ENCODE results near the gene GRID1. TPM values are rescaled to one million over a fixed set of nuclear protein-coding genes. Genes with fewer than 3 reads are reported as not detected.

The GRID1 gene
- polyA plus RNA-seq, 1 of the 3 experiments (the other 2 are of a cell fraction) = 0.13 TPM

GRCh38 chr10:86218842-86219241 is 147.8 kb downstream of the GRID1 start:
- H3K9me2 ChIP-seq = no peaks in the 10 kb centered on the region
- H3K4me2 ChIP-seq = no peak overlapping the region
- no peak overlapping the region for H2AFZ ChIP-seq (ENCODE audit: low read depth)
- TF ChIP-seq USF1 (IDR thresholded peaks at IDR 0.05; ENCODE audit: borderline replicate concordance, low read depth) (no peak), EP300 (IDR thresholded peaks at IDR 0.05; ENCODE audit: borderline replicate concordance in 1 of 2, low read depth in 1 of 2, low read length in 1 of 2) (no peak), RFX5 (IDR thresholded peaks at IDR 0.05; ENCODE audit: low read length) (no peak), POLR2AphosphoS5 (IDR thresholded peaks at IDR 0.05; ENCODE audit: low read depth, low read length) (no peak), FOSL2 (IDR thresholded peaks at IDR 0.05; ENCODE audit: borderline replicate concordance, low read depth) (no peak), ELF1 (IDR thresholded peaks at IDR 0.05) (no peak), ZBTB33 (IDR thresholded peaks at IDR 0.05; ENCODE audit: borderline replicate concordance, low read depth) (no peak)
- no peaks in the 10 kb centered on the region for H3K79me2 ChIP-seq (ENCODE audit: insufficient read depth)
- WGBS (ENCODE audit: low lambda C conversion rate) = 37% methylated on average over 5 of the region's 5 CpGs
- no peak overlapping the region for H3K4me3 ChIP-seq (ENCODE audit: low read depth in 2 of 2, low read length in 1 of 2)
- H3K36me3 ChIP-seq (replicated peaks in 1 of 2; ENCODE audit: control insufficient read depth in 1 of 2, insufficient read depth in 2 of 2, low read length in 1 of 2) = no peaks in the 10 kb centered on the region
- no peaks in the 10 kb centered on the region for H3K27me3 ChIP-seq (ENCODE audit: insufficient read depth)
- H3F3A ChIP-seq (replicated peaks; ENCODE audit: insufficient read depth) = no peaks in the 10 kb centered on the region
- no peak overlapping the region for H3K27ac ChIP-seq (ENCODE audit: low read depth in 2 of 2, low read length in 1 of 2)
- no peak overlapping the region for H3K9ac ChIP-seq
- CTCF ChIA-PET = interaction anchor here (0.5 kb wide), 1 partner anchor 151 kb away, joined by 3 read pairs; no protein-coding TSS in a partner anchor
- H4K20me1 ChIP-seq (ENCODE audit: insufficient read depth) = no peaks in the 10 kb centered on the region
- H3K4me1 ChIP-seq (ENCODE audit: control insufficient read depth in 1 of 2, insufficient read depth in 2 of 2, low read depth in 1 of 2, low read length in 1 of 2) = peaks cover 0 to 2% of the 10 kb centered on the region in 2 experiments; a peak in 1 of 4 replicates
- H3K9me3 ChIP-seq = no peaks in the 10 kb centered on the region
- DNase-seq = no peak
- POLR2A ChIA-PET = no interaction called here

- no peaks in the 10 kb centered on the region for H3K36me3 ChIP-seq (replicated peaks in 1 of 2; ENCODE audit: control insufficient read depth in 1 of 2, insufficient read depth in 2 of 2, low read length in 1 of 2)
- no peaks in the 10 kb centered on the region for H3K27me3 ChIP-seq (ENCODE audit: insufficient read depth)
- DNase-seq = no peak
- ChIA-PET POLR2A (no interaction called here), CTCF (no interaction called here)
- 65% methylated on average over 4 of the region's 4 CpGs for WGBS (ENCODE audit: low lambda C conversion rate)
- no peak overlapping the region for H3K9ac ChIP-seq
- no peak overlapping the region for H3K27ac ChIP-seq (ENCODE audit: low read depth in 2 of 2, low read length in 1 of 2)
- no peaks in the 10 kb centered on the region for H3K9me3 ChIP-seq
- no peak for TF ChIP-seq TAF1 (IDR thresholded peaks at IDR 0.05; ENCODE audit: borderline replicate concordance, low read depth, low read length)
- no peak for TF ChIP-seq GATA2 (CRISPR knock-in tag; IDR thresholded peaks at IDR 0.05)
- TF ChIP-seq MAX (IDR thresholded peaks at IDR 0.05; ENCODE audit: low read depth) = no peak
- TF ChIP-seq RXRA (IDR thresholded peaks at IDR 0.05; ENCODE audit: borderline replicate concordance, low read depth) = no peak
- no peak for TF ChIP-seq POLR2AphosphoS5 (IDR thresholded peaks at IDR 0.05; ENCODE audit: low read depth, low read length)
- no peak for TF ChIP-seq NFIC (IDR thresholded peaks at IDR 0.05; ENCODE audit: borderline replicate concordance)
- no peak for TF ChIP-seq SMC3 (IDR thresholded peaks at IDR 0.05; ENCODE audit: low read depth, low read length)
- no peak for TF ChIP-seq CHD2 (IDR thresholded peaks at IDR 0.05; ENCODE audit: low read length, partially characterized antibody)
- no peak overlapping the region for H3K4me3 ChIP-seq (ENCODE audit: low read depth in 2 of 2, low read length in 1 of 2)
- H3K4me1 ChIP-seq (ENCODE audit: control insufficient read depth in 1 of 2, insufficient read depth in 2 of 2, low read depth in 1 of 2, low read length in 1 of 2) = peaks cover 0 to under 1% of the 10 kb centered on the region in 2 experiments; a peak in 1 of 4 replicates
- H3K4me2 ChIP-seq = no peak overlapping the region
- no peak overlapping the region for H2AFZ ChIP-seq (ENCODE audit: low read depth)
- H3K9me2 ChIP-seq = no peaks in the 10 kb centered on the region
- no peaks in the 10 kb centered on the region for H3F3A ChIP-seq (replicated peaks; ENCODE audit: insufficient read depth)
- H4K20me1 ChIP-seq (ENCODE audit: insufficient read depth) = no peaks in the 10 kb centered on the region
- no peaks in the 10 kb centered on the region for H3K79me2 ChIP-seq (ENCODE audit: insufficient read depth)
These were observed 148.4 kb downstream of the GRID1 start for GRCh38 chr10:86218160-86218559.
